LNCAP (cell line): Measurements from ENCODE around the gene PHTF2.

ENCODE experiments used
- CTCF ChIP-seq: fragments of 450-650 bp; IDR thresholded peaks from 2 replicates; pipeline ENCODE4 v1.5.1; 2017; ENCODE audit warnings: mild to moderate bottlenecking

The PHTF2 gene

GRCh38 chr7:77783545-77783944, 15.0 kb upstream of the PHTF2 start:
- TF ChIP-seq CTCF = no peak

- no peak for TF ChIP-seq CTCF
Observed at GRCh38 chr7:77786018-77786417, 12.6 kb upstream of the PHTF2 start.

GRCh38 chr7:77786741-77787140, 11.8 kb upstream of the PHTF2 start:
- TF ChIP-seq CTCF = no peak

GRCh38 chr7:77788327-77788902, 10.2 kb upstream of the PHTF2 start:
- TF ChIP-seq CTCF = no peak

- TF ChIP-seq CTCF = no peak
Observed at GRCh38 chr7:77791336-77791735, 7.2 kb upstream of the PHTF2 start.

- no peak for TF ChIP-seq CTCF
Observed at GRCh38 chr7:77791956-77792355, 6.6 kb upstream of the PHTF2 start.

- no peak for TF ChIP-seq CTCF
Observed at GRCh38 chr7:77794000-77794399, 4.6 kb upstream of the PHTF2 start.

- no peak for TF ChIP-seq CTCF
Observed at GRCh38 chr7:77796109-77796508, 2.5 kb upstream of the PHTF2 start.
